Endothelial cell of umbilical vein (primary cell): ENCODE measurements around the gene OVCH2.

Experiments used
- CTCF ChIP-seq, 2 donors: IDR thresholded peaks; 1 replicate in 1 of 2; 2 replicates in 1 of 2; pipeline ENCODE4 v1.5.1; 2011; ENCODE audit warnings: low read length in 2 of 2, mild to moderate bottlenecking in 2 of 2, moderate library complexity in 2 of 2, control low read depth in 1 of 2, inconsistent platforms in 1 of 2, low read depth in 1 of 2; ENCODE audit not compliant: insufficient read depth in 1 of 2; ENCODE audit errors: extremely low read depth in 1 of 2
- EZH2 ChIP-seq: IDR thresholded peaks from 2 replicates; pipeline ENCODE4 v1.6.1; 2012; ENCODE audit warnings: borderline replicate concordance, low read depth, mild to moderate bottlenecking, moderate library complexity, low read length, inconsistent platforms; ENCODE audit not compliant: severe bottlenecking
- FOS ChIP-seq: IDR thresholded peaks from 2 replicates; pipeline ENCODE4 v1.6.1; 2011; ENCODE audit warnings: mild to moderate bottlenecking, low read length, moderate library complexity, borderline replicate concordance; ENCODE audit not compliant: insufficient read depth
- JUN ChIP-seq: IDR thresholded peaks from 2 replicates; pipeline ENCODE4 v1.6.1; 2011; ENCODE audit warnings: borderline replicate concordance, low read depth; ENCODE audit not compliant: insufficient read length, insufficient read depth
- MAX ChIP-seq: IDR thresholded peaks from 2 replicates; pipeline ENCODE4 v1.6.1; 2011; ENCODE audit not compliant: insufficient read depth, insufficient read length
- MYC ChIP-seq: IDR thresholded peaks from one replicate; pipeline ENCODE4 v1.6.1; 2011; ENCODE audit warnings: mild to moderate bottlenecking, low read depth, low read length
- POLR2A ChIP-seq: IDR thresholded peaks from 2 replicates; pipeline ENCODE4 v1.6.1; 2012; ENCODE audit warnings: low read depth, mild to moderate bottlenecking, control low read depth, low read length
- POLR2AphosphoS5 ChIP-seq: IDR thresholded peaks from 2 replicates; pipeline ENCODE4 v1.6.1; 2012; ENCODE audit warnings: low read depth, mild to moderate bottlenecking, control low read depth, low read length, moderate library complexity; ENCODE audit not compliant: insufficient read depth

- TF ChIP-seq JUN, result no peak
- no peak for TF ChIP-seq POLR2AphosphoS5
- TF ChIP-seq POLR2A, result no peak
- TF ChIP-seq FOS, result no peak
- no peak for TF ChIP-seq MAX
- no peak for TF ChIP-seq CTCF (IDR thresholded peaks at IDR 0.05; ENCODE audit: extremely low read depth in 1 of 2, insufficient read depth in 1 of 2, low read depth in 1 of 2, low read length in 2 of 2)
- TF ChIP-seq EZH2, result no peak
- TF ChIP-seq MYC, result no peak
Observed at GRCh38 chr11:7696424-7696823, 9.9 kb downstream of the OVCH2 start.
